NCI-H2196 (cell line): ENCODE results near the gene HPCA.

ENCODE experiments used
- DNase-seq: peaks from one replicate; lab custom pipeline; 2025; ENCODE audit not compliant: unreplicated experiment; lab: John Stamatoyannopoulos, UW

Gene HPCA

DNA sequence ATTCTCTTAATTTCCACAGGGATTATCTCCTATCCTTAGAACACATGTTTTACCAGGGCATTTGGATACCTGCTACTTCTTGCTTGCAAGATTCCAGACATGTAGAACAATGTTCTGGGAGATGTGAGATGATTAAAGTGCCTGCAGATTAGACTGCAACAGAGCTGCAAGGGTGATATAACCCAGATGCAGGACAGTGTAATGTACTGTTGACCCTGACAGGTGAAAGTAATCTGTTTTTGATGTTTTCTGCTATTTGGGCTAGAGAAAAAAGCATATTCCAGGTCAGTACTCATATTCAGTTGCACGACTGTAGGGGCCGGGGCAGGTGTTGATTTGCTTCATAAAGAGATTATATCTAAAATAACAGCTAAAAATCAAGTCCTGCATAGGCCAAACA is 42.0 kb downstream of the HPCA start:
- DNase-seq, result no peak

GRCh38 chr1:32928715-32929114 is 42.4 kb downstream of the HPCA start:
- DNase-seq, result no peak

- DNase-seq, result no peak
These were observed 43.1 kb downstream of the HPCA start for GRCh38 chr1:32929366-32929765.

DNA sequence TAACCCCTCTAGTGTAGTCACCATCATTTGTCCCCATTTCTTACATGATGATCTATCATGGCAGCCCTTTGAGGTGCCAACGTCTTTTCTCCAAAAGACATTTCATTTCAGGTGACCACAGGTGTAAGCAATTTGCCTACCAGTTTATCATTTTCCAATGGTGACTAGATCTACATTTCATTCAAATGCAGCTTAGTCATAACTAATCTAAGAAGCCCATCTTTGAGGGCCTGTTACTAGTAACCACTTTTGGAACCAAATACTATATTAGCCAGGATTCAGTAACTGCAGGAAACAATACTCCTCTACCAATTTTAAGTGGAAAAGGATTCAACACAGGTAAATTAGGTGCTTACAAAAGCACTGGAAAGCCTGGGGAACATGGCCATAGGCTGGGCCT is 45.5 kb downstream of the HPCA start:
- no peak for DNase-seq

- DNase-seq, result peak; percentile 38
These were observed 47.5 kb downstream of the HPCA start for GRCh38 chr1:32933742-32934322.

DNA sequence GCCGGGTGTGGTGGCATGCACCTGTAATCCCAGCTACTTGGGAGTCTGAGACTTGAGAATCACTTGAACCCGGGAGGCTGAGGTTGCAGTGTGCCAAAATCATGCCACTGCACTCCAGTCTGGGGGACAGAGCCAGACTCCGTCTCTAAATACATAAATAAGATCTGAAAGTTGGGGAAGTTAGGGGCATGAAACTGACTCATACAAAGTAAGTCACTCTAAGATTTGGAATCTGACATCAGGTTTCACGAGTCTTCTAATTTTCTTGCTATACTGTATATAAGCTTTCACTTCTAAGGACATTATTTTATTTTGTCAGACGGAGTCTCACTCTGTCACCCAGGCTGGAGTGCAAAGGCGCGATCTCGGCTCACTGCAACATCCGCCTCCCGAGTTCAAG is 48.2 kb downstream of the HPCA start:
- DNase-seq, result no peak

GRCh38 chr1:32937061-32937460 is 50.8 kb downstream of the HPCA start:
- no peak for DNase-seq

DNA sequence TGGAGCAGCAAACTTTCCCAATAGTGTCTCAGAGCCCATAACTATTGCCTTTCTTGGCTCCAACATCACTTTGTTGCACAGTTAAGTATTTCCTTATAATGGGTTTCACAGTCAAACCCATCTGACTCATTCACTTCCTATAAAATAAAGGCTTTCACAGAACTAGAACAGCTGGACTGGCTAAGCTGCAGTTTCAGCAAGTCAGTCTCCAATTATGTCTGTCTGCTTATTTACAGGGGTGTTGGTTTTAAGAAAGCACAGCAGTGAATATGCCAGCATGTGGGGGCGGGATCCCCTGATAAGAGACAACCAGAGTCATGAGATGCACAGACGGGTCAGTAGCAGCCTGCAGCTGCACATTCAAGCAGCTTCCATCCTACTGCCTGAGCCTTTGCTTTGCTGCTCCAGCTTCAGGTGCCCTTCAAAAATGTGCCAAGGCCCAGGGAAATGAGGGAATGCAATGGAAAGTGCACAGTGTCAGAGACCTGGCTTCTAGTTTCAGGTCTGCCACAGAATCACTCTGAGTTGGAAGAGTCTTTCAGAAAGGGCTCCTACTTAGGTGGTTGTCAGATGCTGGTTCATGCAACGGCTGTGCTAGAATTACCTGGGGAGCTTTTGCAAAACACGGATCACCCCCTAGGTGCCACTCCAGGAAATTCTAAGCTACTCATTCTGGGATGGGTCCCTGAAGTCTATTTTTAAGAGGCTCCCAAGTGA is 53.5 kb downstream of the HPCA start:
- DNase-seq, result no peak

DNA sequence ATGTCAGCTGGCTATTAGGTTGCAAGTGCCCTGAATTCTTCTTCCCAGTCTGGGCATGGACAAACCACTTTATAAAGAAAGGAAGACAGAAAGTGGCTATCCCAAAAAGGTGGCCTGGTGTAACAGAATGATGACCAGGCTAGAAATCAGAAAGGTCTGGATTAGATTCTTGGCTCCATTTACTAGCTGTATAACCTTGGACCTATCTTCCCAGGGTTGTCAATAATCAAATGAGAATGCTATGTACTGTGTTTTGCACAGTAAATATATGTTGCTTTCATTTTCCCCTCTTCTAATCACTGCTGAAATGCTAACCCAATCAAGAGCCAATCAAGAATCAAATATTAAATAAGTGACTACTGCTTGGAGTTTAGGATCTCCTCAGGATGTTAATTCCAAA is 57.9 kb downstream of the HPCA start:
- DNase-seq, result no peak
